Fibroblast of peridontal ligament (primary cell): Measurements from ENCODE around the gene QRICH2.
"Not testable (repeated sequence)": the region's sequence is repeated elsewhere in the genome, so short reads cannot be mapped to it uniquely, and the experiment has no call there.

Experiments used
- DNase-seq: peaks from one replicate; pipeline ENCODE4 v3.0.0-alpha.2; 2010; ENCODE audit errors: extremely low read depth

QRICH2 gene

DNA sequence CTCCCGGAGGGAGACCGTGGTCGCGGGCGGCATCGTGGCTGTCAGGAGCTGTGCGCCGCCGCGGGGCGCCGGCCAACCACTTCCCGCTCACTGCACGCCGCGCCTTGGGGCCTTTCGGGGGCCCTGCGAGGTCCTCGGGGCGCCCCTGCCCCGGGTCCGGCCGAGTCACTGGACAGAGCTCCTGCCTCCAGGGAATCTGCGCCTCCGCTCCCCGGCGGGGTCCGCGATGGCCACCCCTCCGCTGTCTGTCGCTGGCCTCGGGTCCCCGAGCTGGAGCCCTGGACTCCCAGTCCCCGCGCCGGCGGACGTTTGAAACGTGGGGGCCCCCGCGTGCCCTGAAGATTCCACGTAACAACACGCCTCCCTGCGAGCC is at the start of gene QRICH2:
Gene QRICH2, minus strand, starts transcription at position 311 of the 373 bp plus-strand sequence. Its CDS starts 278 bp downstream, at position 33.
- DNase-seq, result no peak

GRCh38 chr17:76357597-76358158 is 49.6 kb upstream of the QRICH2 start:
- DNase-seq, result no peak

- DNase-seq, result no peak
Measured at GRCh38 chr17:76356803-76357456, 48.9 kb upstream of the QRICH2 start.

- DNase-seq, result no peak
Measured at GRCh38 chr17:76354747-76355310, 46.8 kb upstream of the QRICH2 start.

DNA sequence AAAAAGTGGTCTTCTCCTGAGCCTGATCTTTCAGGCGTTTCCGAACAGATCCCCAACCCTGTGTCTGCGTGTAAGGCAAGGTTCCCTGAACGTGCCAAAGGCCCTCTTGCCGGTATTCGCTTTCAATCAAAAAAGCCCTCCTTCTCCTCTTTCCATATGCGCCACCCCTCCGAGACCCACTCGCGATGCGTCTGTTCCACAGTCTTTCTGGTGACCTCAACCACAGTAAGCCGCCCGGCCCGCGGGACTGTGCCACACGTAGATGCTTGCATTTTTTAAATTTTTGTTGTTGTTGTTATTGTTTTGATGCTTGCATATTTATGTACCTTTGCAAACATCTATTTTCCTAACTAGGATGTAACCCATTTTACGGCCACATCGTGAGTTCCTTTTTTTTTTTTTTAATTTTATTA is 46.2 kb upstream of the QRICH2 start:
- DNase-seq, result no peak

DNA sequence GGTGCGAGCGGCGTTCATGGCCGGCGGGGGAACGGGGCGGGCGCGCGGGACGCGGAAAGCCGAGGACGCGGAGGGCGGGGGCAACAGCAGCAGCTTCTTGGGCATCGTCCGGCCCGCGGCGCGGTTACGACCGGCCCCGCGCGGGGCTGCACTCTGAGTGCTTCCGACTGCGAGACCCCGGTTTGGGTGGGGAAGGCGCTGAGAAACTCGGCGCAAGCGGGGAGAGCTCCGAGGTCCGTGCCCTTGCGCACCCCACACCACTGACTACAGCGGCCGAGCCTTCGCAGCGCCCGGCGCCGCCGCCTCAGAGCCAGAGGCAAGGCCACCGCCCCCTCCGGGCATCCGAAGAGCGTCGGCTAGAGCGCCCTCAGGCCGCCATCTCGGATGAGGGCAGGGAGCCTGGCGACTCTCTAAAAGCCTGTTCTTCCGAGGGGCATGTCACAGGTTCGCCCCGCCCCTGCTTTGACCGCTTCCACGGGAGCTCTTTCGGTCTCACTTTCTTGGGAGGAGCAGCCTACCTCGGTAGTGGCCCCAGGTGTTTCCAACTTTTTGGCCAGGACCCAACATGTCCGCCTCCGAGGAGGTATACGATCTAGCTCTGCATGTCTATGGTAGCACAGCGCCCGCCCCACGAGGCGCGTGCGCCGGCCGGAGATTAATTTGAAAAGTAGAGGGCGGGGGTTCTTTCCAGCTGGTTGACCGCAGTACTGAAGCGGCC is 45.7 kb upstream of the QRICH2 start, which contains the start of gene PRPSAP1:
Gene PRPSAP1, minus strand, starts transcription at position 318 of the 718 bp plus-strand sequence. Its CDS starts 213 bp downstream, at position 105.
- DNase-seq, result peak; percentile 89

GRCh38 chr17:76353004-76353598 is 45.0 kb upstream of the QRICH2 start:
- DNase-seq, result no peak

DNA sequence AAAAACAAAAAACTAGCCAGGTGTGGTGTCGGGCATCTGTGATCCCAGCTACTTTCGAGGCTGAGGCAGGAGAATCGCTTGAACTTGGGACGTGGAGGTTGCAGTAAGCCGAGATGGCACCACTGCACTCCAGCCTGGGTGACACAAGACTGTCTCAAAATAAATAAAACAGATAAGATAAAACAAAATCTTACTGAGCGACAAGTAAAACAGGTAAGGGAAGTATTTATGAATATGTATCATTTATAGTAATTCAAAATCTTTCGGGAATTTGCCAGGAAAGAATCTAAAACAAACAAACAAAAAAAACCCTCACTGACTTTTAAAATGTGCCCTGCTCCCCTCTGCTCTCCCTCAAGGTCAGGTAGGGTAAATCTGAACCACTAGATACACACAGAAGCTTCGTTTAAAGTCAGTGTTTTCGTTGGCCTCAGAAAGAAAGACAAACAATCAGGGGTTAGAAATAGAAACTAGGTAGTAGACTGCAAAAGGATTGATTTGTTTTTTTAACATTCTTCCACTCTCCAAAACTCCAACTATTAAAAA is 43.5 kb upstream of the QRICH2 start:
- DNase-seq, result no peak

DNA sequence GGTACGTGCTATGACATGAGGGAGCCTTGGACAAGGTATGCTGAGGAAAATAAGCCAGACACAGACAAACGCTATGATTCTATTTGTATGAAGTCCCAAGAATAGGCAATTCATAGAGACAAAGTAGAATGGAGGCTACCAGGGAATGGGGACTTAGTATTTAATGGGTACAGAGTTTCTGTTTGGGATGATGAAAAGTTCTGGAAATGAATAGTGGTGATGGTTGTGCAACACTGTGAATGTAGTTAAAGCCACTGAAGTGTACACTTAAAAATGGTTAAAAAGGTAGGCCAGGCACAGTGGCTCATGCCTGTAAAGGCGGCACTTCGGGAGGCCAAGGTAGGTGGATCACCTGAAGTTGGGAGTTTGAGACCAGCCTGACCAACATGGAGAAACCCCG is 42.4 kb upstream of the QRICH2 start:
- no peak for DNase-seq

DNA sequence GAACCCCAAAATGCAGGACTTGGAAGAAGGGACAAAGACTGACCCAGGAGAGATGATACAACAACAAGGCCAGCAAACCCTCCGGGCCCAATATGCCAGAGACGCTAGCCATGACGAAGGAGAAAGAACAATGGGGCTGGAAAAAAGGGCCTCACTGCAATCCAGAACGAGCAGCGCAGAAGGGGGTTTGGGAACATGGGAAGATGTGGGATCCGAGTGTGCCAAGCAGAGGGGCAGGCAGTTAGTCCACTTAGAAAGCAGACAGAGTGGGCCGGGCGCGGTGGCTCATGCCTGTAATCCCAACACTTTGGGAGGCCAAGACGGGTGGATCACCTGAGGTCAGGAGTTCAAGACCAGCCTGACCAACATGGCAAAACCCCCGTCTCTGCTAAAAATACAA is 38.9 kb upstream of the QRICH2 start:
- not testable (repeated sequence) for DNase-seq

- DNase-seq, result peak; percentile 60
Measured at GRCh38 chr17:76345377-76345974, 37.4 kb upstream of the QRICH2 start.

DNA sequence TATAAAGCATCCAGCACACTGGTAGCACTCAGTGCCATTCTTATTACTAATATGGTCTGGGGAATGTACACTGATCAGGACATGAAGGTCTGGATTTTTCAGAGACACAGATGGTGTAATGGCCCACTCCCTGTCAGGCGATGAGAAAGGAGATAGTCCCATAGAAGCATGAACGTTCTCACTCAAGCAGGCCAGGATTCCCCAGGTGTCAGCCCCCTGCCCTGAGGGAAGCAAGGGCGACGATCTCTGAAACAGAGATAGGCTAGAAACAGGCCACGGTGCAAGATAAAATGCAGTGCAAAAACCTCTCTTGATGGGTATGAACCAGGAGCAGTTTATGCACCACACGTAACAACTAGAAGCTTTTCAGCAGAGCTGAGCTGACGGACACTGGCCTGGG is 35.0 kb upstream of the QRICH2 start:
- no peak for DNase-seq

DNA sequence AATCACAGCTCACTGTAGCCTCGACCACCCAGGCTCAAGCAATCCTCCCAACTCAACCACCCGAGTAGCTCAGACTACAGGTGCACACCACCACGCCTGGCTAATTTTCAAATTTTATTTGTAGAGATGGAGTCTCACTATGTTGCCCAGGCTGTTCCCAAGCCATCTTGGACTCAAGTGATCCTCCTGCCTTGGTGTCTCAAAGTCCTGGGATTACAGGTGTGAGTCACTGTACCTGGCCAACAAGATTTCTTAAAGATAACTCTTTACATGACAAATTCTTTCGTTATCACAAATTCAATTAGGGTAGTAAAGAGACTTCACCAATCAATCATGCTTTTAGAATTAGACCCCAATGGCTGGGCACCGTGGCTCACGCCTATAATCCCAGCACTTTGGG is 33.2 kb upstream of the QRICH2 start:
- DNase-seq, result no peak

DNA sequence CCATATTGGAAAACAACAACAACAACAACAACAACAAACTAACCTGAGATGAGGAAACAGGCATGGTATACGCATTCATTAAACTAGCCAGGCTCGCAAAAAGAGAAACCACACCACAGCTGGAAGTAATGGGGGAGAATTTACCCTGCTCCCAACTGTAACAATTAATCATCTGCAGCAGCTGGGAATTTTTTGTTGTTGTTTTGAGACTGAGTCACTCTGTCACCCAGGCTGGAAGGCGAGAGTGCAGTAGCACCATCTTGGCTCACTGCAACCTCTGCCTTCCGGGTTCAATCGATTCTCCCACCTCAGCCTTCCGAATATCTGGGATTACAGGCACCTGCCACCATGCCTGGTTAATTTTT is 29.3 kb upstream of the QRICH2 start:
- DNase-seq, result no peak

DNA sequence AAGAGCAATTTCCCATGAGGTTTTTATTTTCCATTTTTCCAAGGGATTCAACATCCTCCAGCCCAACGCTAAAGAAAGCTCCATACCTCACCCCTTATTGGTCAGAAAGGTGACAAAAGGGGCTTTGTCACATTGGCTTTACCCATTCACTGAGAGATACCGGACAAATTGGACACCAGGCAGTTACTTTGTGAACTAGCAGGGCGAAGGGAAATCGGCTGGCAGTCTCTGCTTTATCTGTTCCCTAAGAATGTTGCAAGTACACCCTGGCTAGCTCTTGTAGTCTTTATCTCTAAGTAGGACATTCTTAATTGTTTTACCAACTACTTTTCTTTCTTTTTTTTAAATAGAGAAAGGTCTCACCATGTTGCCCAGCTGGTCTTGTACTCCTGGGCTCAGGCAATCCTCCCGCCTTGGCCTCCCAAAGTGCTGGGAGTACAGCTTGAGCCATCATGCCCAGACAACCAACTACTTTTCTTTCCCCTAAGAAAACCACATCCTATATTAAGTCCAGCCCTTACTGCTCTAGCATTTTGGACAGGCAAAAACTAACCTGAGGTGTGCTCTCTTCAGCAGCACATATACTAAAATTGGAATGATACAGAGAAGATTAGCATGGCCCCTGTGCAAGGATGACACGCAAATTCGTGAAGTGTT is 28.8 kb upstream of the QRICH2 start:
- no peak for DNase-seq

GRCh38 chr17:76335716-76336381 is 27.8 kb upstream of the QRICH2 start:
- DNase-seq, result no peak

DNA sequence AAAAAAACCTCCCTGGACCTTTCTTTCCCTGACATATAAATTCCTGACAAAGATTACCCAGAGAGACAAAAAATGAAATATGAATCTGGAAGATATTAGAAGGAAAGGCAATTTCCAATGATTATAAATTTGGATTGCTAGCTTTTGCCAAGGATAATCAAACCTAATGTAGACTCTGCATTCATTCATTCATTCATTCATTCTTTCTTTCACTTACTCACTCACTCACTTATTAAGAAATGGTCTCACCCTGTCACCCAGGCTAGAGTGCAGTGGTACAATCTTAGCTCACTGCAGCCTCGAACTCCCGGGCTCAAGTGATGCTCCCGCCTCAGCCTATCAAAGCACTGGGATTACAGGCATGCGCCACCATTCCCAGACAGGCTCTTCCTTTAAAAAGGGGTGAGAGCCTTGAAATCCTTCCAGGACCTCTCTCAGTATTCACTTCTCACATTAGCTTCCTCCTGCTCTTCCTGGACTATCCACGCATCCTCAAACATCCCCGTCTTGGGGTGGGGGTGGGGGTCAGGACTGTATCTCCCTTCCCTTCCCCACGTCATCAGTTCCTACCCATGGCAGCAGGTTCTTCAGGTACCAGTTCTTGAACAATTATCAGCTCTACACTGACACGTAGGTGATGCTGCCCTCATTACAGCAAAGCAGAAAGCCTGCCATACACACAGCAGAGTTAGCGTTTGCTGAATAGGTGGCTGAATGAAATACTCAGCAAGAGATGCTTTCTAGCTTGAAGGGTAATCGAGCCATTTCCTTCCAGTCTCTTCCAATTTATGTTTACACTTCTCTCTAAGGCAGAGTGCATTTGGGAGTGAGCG is 25.8 kb upstream of the QRICH2 start:
- no peak for DNase-seq

- no peak for DNase-seq
Measured at GRCh38 chr17:76331083-76331482, 23.0 kb upstream of the QRICH2 start.

- no peak for DNase-seq
Measured at GRCh38 chr17:76329664-76330063, 21.6 kb upstream of the QRICH2 start.

DNA sequence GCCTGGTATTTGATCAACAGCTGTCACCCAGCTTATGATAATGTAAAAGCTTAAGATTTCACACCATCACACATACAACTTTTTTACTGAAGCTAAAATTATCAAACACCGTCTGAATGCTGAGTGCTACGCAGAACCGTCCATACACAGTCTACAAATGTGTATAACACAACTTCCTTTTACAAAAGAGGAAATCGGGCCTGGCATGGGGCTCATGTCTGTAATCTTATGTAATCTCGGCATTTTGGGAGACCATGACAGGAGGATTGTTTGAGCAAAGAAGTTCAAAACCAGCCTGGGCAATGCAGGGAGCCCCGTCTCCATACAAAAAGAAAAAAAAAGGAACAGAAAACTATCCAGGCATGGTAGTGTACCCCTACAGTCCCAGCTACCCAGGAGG is 19.6 kb upstream of the QRICH2 start:
- DNase-seq, result no peak
